Measurements from ENCODE around the gene PSAPL1.

GRCh38 chr4:7427831-7428260, 6.9 kb downstream of the PSAPL1 start:
- TF ChIP-seq CTCF (conservative IDR thresholded peaks at IDR 0.05; ENCODE audit: low read depth, low read length) (no peak), EZH2 (IDR thresholded peaks at IDR 0.05; ENCODE audit: borderline replicate concordance, low read depth, low read length, poor library complexity, severe bottlenecking) (no peak)
